K562 (cell line): ENCODE measurements around the gene ZNF8. TPM values are rescaled to one million over a fixed set of nuclear protein-coding genes. Genes with fewer than 3 reads are reported as not detected.

ENCODE experiments used
- BCOR ChIP-seq: fragments of 450-650 bp; IDR thresholded peaks from 2 replicates; pipeline ENCODE4 v1.6.1; 2016
- BRD9 ChIP-seq: fragments of 450-650 bp; IDR thresholded peaks from 2 replicates; pipeline ENCODE4 v1.6.1; 2018; ENCODE audit warnings: low read depth; ENCODE audit not compliant: partially characterized antibody
- COPS2 ChIP-seq: fragments of 450-650 bp; conservative IDR thresholded peaks from 2 replicates; pipeline ENCODE4 v1.6.1; 2016; ENCODE audit warnings: mild to moderate bottlenecking, moderate library complexity
- DMBX1 ChIP-seq: fragments of 250-450 bp; sonication (Bioruptor Pico); IDR thresholded peaks from 2 replicates; pipeline ENCODE4 v1.8.0; 2022; ENCODE audit warnings: inconsistent platforms, mild to moderate bottlenecking, moderate library complexity, borderline replicate concordance
- E2F4 ChIP-seq: sonication (generic); formaldehyde crosslinking; IDR thresholded peaks from 2 replicates; pipeline ENCODE4 v1.8.0; 2022; ENCODE audit warnings: mild to moderate bottlenecking, low read depth, missing genetic modification reagents
- HCFC1 ChIP-seq: IDR thresholded peaks from 2 replicates; pipeline ENCODE4 v1.6.1; 2012; ENCODE audit warnings: low read depth, low read length, improper control_type of control experiment
- JUND ChIP-seq, 2 experiments: IDR thresholded peaks; 2 replicates in 1 of 2; 3 replicates in 1 of 2; pipeline ENCODE4 v1.6.1; 2011; ENCODE audit warnings: borderline replicate concordance in 2 of 2, low read depth in 2 of 2, low read length in 2 of 2, improper control_type of control experiment in 1 of 2, missing biosample characterization in 1 of 2, missing genetic modification characterization in 1 of 2, missing genetic modification reagents in 1 of 2
- NELFE ChIP-seq: IDR thresholded peaks from 2 replicates; pipeline ENCODE4 v1.6.1; 2011; ENCODE audit warnings: mild to moderate bottlenecking; ENCODE audit not compliant: insufficient read depth, insufficient read length
- NUFIP1 ChIP-seq: fragments of 450-650 bp; IDR thresholded peaks from 2 replicates; pipeline ENCODE4 v1.6.1; 2018; ENCODE audit not compliant: partially characterized antibody
- PHTF2 ChIP-seq: fragments of 250-450 bp; sonication (Bioruptor Pico); IDR thresholded peaks from 2 replicates; pipeline ENCODE4 v1.5.0; 2021; ENCODE audit warnings: mild to moderate bottlenecking
- POLR2AphosphoS5 ChIP-seq: IDR thresholded peaks from 2 replicates; pipeline ENCODE4 v1.6.1; 2011; ENCODE audit warnings: mild to moderate bottlenecking, low read depth, low read length, moderate library complexity; ENCODE audit not compliant: control insufficient read depth, insufficient read depth
- PYGO2 ChIP-seq: fragments of 450-650 bp; IDR thresholded peaks from 2 replicates; pipeline ENCODE4 v1.6.1; 2016; ENCODE audit warnings: mild to moderate bottlenecking, missing genetic modification characterization, moderate library complexity, missing compliant biosample characterization
- SIN3B ChIP-seq: fragments of 450-650 bp; IDR thresholded peaks from 2 replicates; pipeline ENCODE4 v1.6.1; 2017; ENCODE audit warnings: low read depth, mild to moderate bottlenecking, moderate library complexity
- SP1 ChIP-seq: sonication (generic); formaldehyde crosslinking; IDR thresholded peaks from 2 replicates; pipeline ENCODE4 v1.8.1; 2022; ENCODE audit warnings: mild to moderate bottlenecking, missing genetic modification reagents
- TCF7L2 ChIP-seq: fragments of 150-350 bp; IDR thresholded peaks from 2 replicates; pipeline ENCODE4 v1.6.1; 2016; ENCODE audit warnings: low read depth, mild to moderate bottlenecking, low read length, moderate library complexity
- ZFP1 ChIP-seq: fragments of 450-650 bp; formaldehyde crosslinking; IDR thresholded peaks from 2 replicates; pipeline ENCODE4 v1.4.0; 2020; ENCODE audit warnings: mild to moderate bottlenecking, mixed read lengths
- ZKSCAN3 ChIP-seq: fragments of 250-450 bp; sonication (Bioruptor Pico); IDR thresholded peaks from 2 replicates; pipeline ENCODE4 v1.4.0; 2020
- ZNF444 ChIP-seq: fragments of 250-450 bp; sonication (Bioruptor Pico); IDR thresholded peaks from 2 replicates; pipeline ENCODE4 v1.4.0; 2020; ENCODE audit warnings: mild to moderate bottlenecking, moderate library complexity
- ZNF644 ChIP-seq: fragments of 200-800 bp; sonication (Bioruptor generic); IDR thresholded peaks from 2 replicates; pipeline ENCODE4 v1.6.1; 2016; ENCODE audit warnings: low read depth, missing genetic modification characterization, missing compliant biosample characterization
- ZNF655 ChIP-seq: fragments of 250-450 bp; sonication (Bioruptor Pico); IDR thresholded peaks from 2 replicates; pipeline ENCODE4 v1.5.0; 2021
- polyA plus RNA-seq, 8 experiments: library from polyadenylated mRNA; depleted of rRNA in 4 of 8; stranded (reverse) in 5 of 8; unstranded in 3 of 8; fragments of >200 nt; fragmentation: Nextera tagmentation in 2 of 8; fragmentation: Illumina TruSeq in 1 of 8; extraction: Ambion mirVana in 2 of 8; extraction: Trizol in 1 of 8; gene quantifications; 2 replicates each; pipeline versions ENCODE4 v1.2.1 to v1.2.3, GENCODE V29; 2011 to 2014; ENCODE audit warnings: inconsistent platforms in 1 of 8, missing spikeins in 1 of 8
- total RNA-seq, 7 experiments: library from RNA; depleted of rRNA in 6 of 7; stranded (reverse); fragments of >200 nt in 6 of 7; fragmentation: Illumina TruSeq in 2 of 7; extraction: Trizol in 2 of 7; gene quantifications; 2 replicates each; pipeline versions ENCODE4 v1.2.1 to v1.2.3, GENCODE V29; 2011 to 2021; ENCODE audit warnings: low replicate concordance in 1 of 7
- TF ChIP-seq, protein P1 (sequence below), 2 experiments: fragments of 450-650 bp in 1 of 2; IDR thresholded peaks; 2 replicates each; pipeline ENCODE4 v1.6.1; 2011 to 2017; ENCODE audit warnings: low read depth in 2 of 2, antibody characterized with exemption in 1 of 2, borderline replicate concordance in 1 of 2, low read length in 1 of 2, mild to moderate bottlenecking in 1 of 2, mixed read lengths in 1 of 2; ENCODE audit not compliant: control insufficient read depth in 1 of 2

Gene ZNF8
- total and polyA plus RNA-seq, 9 of the 15 experiments (the other 6 are each of a cell fraction or from before 2014, with no cell fraction given): 0.71 to 7.7 (median 4.7) TPM

DNA sequence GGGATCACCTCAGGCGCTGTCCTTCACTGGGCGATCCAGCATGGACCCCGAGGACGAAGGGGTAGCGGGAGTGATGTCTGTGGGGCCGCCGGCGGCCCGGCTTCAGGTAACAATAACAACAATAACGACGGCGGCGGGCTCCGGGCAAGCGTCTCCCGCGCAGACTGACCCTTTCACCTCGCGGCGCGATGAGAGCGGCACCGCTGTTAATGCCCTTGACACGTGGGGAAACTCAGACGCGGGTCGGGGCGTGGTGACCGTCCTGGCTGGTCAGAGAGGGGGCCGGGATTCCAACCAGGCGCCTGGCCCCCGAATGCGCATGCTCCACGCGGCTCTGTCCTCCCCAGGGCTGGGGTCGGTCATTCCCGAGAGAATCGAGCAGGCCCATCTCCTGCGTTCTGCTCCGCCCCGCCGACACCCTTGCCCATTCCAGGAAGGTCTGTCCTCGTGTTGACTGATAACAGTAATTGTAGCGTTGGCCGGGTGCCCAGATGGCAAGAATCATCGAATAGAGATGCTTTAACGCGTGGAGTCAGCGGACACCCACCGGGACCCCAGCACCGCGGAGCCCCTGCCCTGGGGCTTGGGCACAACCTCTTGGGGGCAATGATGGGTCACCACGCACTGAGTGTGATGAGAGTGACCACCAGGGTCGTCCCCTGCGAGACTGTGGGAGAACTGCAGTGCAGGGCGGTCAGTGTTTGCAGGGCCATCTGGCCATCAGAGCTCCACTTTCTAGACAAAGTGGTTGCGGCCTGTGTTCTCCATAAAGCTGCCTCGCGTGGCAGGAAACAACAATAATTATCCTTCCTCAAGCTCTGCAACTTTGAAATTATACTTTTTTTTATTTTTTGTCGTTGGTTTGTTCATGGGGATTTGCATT, 528 bp downstream of the ZNF8 start (continued):
- TF ChIP-seq, protein P1, sequence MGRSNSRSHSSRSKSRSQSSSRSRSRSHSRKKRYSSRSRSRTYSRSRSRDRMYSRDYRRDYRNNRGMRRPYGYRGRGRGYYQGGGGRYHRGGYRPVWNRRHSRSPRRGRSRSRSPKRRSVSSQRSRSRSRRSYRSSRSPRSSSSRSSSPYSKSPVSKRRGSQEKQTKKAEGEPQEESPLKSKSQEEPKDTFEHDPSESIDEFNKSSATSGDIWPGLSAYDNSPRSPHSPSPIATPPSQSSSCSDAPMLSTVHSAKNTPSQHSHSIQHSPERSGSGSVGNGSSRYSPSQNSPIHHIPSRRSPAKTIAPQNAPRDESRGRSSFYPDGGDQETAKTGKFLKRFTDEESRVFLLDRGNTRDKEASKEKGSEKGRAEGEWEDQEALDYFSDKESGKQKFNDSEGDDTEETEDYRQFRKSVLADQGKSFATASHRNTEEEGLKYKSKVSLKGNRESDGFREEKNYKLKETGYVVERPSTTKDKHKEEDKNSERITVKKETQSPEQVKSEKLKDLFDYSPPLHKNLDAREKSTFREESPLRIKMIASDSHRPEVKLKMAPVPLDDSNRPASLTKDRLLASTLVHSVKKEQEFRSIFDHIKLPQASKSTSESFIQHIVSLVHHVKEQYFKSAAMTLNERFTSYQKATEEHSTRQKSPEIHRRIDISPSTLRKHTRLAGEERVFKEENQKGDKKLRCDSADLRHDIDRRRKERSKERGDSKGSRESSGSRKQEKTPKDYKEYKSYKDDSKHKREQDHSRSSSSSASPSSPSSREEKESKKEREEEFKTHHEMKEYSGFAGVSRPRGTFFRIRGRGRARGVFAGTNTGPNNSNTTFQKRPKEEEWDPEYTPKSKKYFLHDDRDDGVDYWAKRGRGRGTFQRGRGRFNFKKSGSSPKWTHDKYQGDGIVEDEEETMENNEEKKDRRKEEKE (IDR thresholded peaks at IDR 0.05; ENCODE audit: borderline replicate concordance in 1 of 2, control insufficient read depth in 1 of 2, low read depth in 2 of 2, low read length in 1 of 2): no peak
- TF ChIP-seq SP1 (CRISPR knock-in tag) (peak; percentile 14), E2F4 (no peak), POLR2AphosphoS5 (no peak), BCOR (no peak), NELFE (no peak), BRD9 (no peak), PYGO2 (tag) (no peak), DMBX1 (CRISPR knock-in tag) (no peak), ZKSCAN3 (CRISPR knock-in tag) (no peak), HCFC1 (no peak), PHTF2 (CRISPR knock-in tag) (no peak), TCF7L2 (no peak), ZNF655 (no peak), COPS2 (no peak), JUND (IDR thresholded peaks at IDR 0.05; ENCODE audit: borderline replicate concordance, low read depth, low read length) (no peak), JUND (tag; IDR thresholded peaks at IDR 0.05; ENCODE audit: borderline replicate concordance, low read depth, low read length) (no peak), ZNF644 (tag) (no peak), ZFP1 (CRISPR knock-in tag) (no peak), NUFIP1 (no peak), SIN3B (no peak; the same call in none of the 2 replicates), ZNF444 (CRISPR knock-in tag) (no peak)
